ENCODE measurements around the gene EID2B.
A peak's percentile ranks its signal among the peaks of the same experiment; 100 is the strongest.

EID2B gene

DNA sequence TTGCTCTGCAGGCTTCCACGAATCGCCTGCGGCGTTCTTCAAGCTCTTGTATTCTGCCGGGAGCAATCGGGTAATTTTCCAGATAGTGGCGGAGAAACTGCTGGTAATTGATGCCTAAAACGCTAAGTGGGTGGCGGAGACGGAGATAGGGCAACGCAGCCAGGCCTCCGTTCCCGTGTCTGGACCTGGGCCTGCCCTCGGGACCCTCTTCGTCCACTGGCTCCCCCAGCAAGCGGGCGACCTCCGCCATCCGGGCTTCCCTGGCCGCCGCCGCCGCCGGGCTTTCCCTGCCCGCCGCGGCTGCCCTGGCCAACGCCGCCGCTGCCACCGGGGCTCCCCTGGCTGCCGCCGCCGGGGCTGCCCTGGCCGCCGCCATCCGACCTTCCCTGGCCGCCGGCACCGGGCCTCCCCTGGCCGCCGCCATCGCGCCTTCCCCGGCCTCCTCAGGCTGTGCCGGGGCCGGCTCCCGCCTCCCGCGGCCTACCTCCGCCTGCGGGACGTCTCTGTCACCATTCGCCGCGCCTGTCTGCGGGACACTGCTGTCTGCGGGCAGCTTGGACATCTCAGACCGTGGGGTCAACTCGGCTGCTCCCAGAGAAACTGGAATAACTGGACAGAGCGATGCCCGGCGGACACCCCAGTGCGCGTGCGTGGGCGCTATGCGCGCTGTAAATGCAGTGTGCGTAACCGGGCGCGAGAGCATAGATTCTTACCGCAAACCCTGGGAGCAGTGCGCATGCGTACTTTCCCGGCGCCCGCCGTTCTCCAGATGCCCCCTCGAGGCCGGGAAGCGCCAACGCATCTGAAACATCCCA is 7.1 kb upstream of the EID2B start, which contains the start of gene EID2 (continued):
- TF ChIP-seq HIC1 (tag by site-specific recombination; IDR thresholded peaks at IDR 0.05): no peak; the same call in 1 of the 2 replicates
- peak; percentile 84; the same call in 1 of the 2 replicates for TF ChIP-seq ZNF394 (tag by site-specific recombination; IDR thresholded peaks at IDR 0.05; ENCODE audit: borderline replicate concordance)
- TF ChIP-seq IKZF3 (tag by site-specific recombination; IDR thresholded peaks at IDR 0.05): peak; percentile 85

DNA sequence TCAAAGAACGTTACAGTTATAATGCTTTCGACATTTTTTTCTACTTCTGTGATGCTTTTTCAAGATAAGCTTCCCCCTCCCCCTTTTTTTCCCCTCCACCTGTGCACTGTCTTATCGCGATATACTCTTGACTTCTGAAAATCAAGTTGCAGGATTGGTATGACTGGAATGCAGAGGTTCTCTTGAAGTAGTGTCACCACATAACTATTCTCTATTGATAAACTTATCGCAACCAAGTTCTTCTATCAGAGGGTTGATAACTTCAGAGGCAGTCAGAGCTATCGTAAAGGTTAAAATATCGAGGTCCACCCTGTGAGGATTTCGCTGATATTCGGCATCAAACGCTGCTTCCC is 6.5 kb upstream of the EID2B start:
- ChIA-PET CTCF (interaction anchor here (0.7 to 2.5 kb wide), 16 partner anchors 10 to 435 kb away, joined by 3 to 30 read pairs (median 4); no protein-coding TSS in a partner anchor), POLR2A (interaction anchor here (0.6 to 2.3 kb wide), 6 partner anchors 10 to 148 kb away, joined by 3 to 30 read pairs (median 5); partner anchors contain the start of genes MED29, PAF1, RPS16 and TIMM50)
- no peaks in the 10 kb centered on the region for H3K9me3 ChIP-seq (ENCODE audit: control insufficient read depth, insufficient read depth, low read depth, low read length)
- peak overlapping the region; percentile 97 for H3K27ac ChIP-seq (ENCODE audit: extremely low read depth, low read depth, low read length)
- H3K4me3 ChIP-seq (ENCODE audit: low read depth, low read length): peak overlapping the region; percentile 83
- peaks cover 2 to 27% of the 10 kb centered on the region in 2 experiments for H3K36me3 ChIP-seq (ENCODE audit: control insufficient read depth in 2 of 2, insufficient read depth in 1 of 2, low read length in 2 of 2)
- H3K4me1 ChIP-seq (ENCODE audit: control insufficient read depth, insufficient read depth, low read length): peaks cover 16% of the 10 kb centered on the region
- TF ChIP-seq ZNF501 (tag by site-specific recombination; IDR thresholded peaks at IDR 0.05) (peak; percentile 72; the same call in 1 of the 2 replicates), WT1 (tag by site-specific recombination; IDR thresholded peaks at IDR 0.05) (0 out of 2 replicates have a peak, but pooled peaks have one; percentile 20), PATZ1 (tag by site-specific recombination; IDR thresholded peaks at IDR 0.05) (0 out of 2 replicates have a peak, but pooled peaks have one; percentile 5), GLIS1 (tag by site-specific recombination; IDR thresholded peaks at IDR 0.05) (0 out of 2 replicates have a peak, but pooled peaks have one; percentile 11), ZNF362 (tag by site-specific recombination; IDR thresholded peaks at IDR 0.05) (peak; percentile 87), ZNF645 (tag by site-specific recombination; IDR thresholded peaks at IDR 0.05) (no peak), ZNF26 (tag by site-specific recombination; IDR thresholded peaks at IDR 0.05) (no peak), OVOL3 (tag by site-specific recombination; IDR thresholded peaks at IDR 0.05) (no peak), FEZF1 (tag by site-specific recombination; IDR thresholded peaks at IDR 0.05) (no peak), ZXDB (tag by site-specific recombination; IDR thresholded peaks at IDR 0.05) (peak; percentile 26; the same call in 1 of the 2 replicates), PRDM4 (tag by site-specific recombination; IDR thresholded peaks at IDR 0.05) (0 out of 2 replicates have a peak, but pooled peaks have one; percentile 17), ZNF391 (tag by site-specific recombination; IDR thresholded peaks at IDR 0.05; ENCODE audit: borderline replicate concordance, low read depth) (peak; percentile 30; the same call in 1 of the 2 replicates), ZEB2 (tag by site-specific recombination; IDR thresholded peaks at IDR 0.05) (peak; percentile 76), ZNF211 (tag by site-specific recombination; IDR thresholded peaks at IDR 0.05; ENCODE audit: low read depth) (no peak), ZFP37 (tag by site-specific recombination; IDR thresholded peaks at IDR 0.05) (peak; percentile 75; the same call in 1 of the 2 replicates), ZFP3 (tag by site-specific recombination; IDR thresholded peaks at IDR 0.05; ENCODE audit: low read depth) (0 out of 2 replicates have a peak, but pooled peaks have one; percentile 22), ZNF366 (tag by site-specific recombination; conservative IDR thresholded peaks at IDR 0.05) (peak; percentile 60; the same call in 1 of the 2 replicates), SCRT2 (tag by site-specific recombination; IDR thresholded peaks at IDR 0.05) (peak; percentile 81)
- TF ChIP-seq, protein P1, sequence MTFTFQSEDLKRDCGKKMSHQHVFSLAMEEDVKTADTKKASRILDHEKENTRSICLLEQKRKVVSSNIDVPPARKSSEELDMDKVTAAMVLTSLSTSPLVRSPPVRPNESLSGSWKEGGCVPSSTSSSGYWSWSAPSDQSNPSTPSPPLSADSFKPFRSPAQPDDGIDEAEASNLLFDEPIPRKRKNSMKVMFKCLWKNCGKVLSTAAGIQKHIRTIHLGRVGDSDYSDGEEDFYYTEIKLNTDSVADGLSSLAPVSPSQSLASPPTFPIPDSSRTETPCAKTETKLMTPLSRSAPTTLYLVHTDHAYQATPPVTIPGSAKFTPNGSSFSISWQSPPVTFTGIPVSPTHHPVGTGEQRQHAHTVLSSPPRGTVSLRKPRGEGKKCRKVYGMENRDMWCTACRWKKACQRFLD (tag by site-specific recombination; IDR thresholded peaks at IDR 0.05): no peak
